Measurements from ENCODE around the gene MYH10.

- TF ChIP-seq CTCF (IDR thresholded peaks at IDR 0.05) (no peak), POLR2AphosphoS5 (IDR thresholded peaks at IDR 0.05; ENCODE audit: insufficient read depth in 1 of 2, low read depth in 1 of 2) (no peak)
Measured at GRCh38 chr17:8639709-8640108, 9.2 kb upstream of the MYH10 start.
